Measurements from ENCODE around the gene NRN1L.

DNA sequence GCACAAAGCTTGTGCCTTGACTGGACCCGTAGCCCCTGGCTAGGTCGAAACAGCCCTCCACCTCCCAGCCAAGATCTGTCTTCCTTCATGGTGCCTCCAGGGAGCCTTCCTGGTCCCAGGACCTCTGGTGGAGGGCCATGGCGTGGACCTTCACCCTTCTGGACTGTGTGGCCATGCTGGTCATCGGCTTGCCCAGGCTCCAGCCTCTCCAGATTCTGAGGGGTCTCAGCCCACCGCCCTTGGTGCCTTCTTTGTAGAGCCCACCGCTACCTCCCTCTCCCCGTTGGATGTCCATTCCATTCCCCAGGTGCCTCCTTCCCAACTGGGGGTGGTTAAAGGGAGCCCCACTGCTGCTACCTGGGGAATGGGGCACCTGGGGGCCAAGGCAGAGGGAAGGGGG is 43.5 kb downstream of the NRN1L start:
- TF ChIP-seq SP1 (IDR thresholded peaks at IDR 0.05) (no peak), L3MBTL2 (conservative IDR thresholded peaks at IDR 0.05) (no peak), ZNF384 (IDR thresholded peaks at IDR 0.05) (no peak), FOXM1 (IDR thresholded peaks at IDR 0.05; ENCODE audit: borderline replicate concordance) (no peak), ELF4 (IDR thresholded peaks at IDR 0.05) (no peak), LEF1 (IDR thresholded peaks at IDR 0.05; ENCODE audit: borderline replicate concordance) (no peak), CTBP1 (IDR thresholded peaks at IDR 0.05; ENCODE audit: borderline replicate concordance) (no peak), NFRKB (IDR thresholded peaks at IDR 0.05) (no peak), SUZ12 (IDR thresholded peaks at IDR 0.05) (no peak), TARDBP (IDR thresholded peaks at IDR 0.05) (no peak), BHLHE40 (IDR thresholded peaks at IDR 0.05; ENCODE audit: borderline replicate concordance) (no peak), ARNT (IDR thresholded peaks at IDR 0.05) (no peak), FOXA1 (IDR thresholded peaks at IDR 0.05) (no peak)
- TF ChIP-seq, protein P1, sequence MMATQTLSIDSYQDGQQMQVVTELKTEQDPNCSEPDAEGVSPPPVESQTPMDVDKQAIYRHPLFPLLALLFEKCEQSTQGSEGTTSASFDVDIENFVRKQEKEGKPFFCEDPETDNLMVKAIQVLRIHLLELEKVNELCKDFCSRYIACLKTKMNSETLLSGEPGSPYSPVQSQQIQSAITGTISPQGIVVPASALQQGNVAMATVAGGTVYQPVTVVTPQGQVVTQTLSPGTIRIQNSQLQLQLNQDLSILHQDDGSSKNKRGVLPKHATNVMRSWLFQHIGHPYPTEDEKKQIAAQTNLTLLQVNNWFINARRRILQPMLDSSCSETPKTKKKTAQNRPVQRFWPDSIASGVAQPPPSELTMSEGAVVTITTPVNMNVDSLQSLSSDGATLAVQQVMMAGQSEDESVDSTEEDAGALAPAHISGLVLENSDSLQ (IDR thresholded peaks at IDR 0.05) = no peak
